Esophagus muscularis mucosa (tissue), 4 donors: ENCODE data around the gene KLHL29.

ENCODE experiments used
- EP300 ChIP-seq: sonication (generic); formaldehyde crosslinking; IDR thresholded peaks from one replicate; pipeline ENCODE4 v1.6.1; 2017; ENCODE audit warnings: antibody characterized with exemption
- POLR2A ChIP-seq: fragments of 450-650 bp; IDR thresholded peaks from one replicate; pipeline ENCODE4 v1.6.1; 2017; ENCODE audit warnings: antibody characterized with exemption, moderate library complexity, mild to moderate bottlenecking, low read depth
- TF ChIP-seq, protein P1 (sequence below), 3 experiments: fragments of 200-600 bp in 2 of 3; fragments of 450-650 bp in 1 of 3; sonication (generic) in 2 of 3; IDR thresholded peaks; one replicate each; pipeline ENCODE4 v1.5.1; 2017 to 2019; ENCODE audit warnings: antibody characterized with exemption in 3 of 3, mild to moderate bottlenecking in 2 of 3, moderate library complexity in 1 of 3

DNA sequence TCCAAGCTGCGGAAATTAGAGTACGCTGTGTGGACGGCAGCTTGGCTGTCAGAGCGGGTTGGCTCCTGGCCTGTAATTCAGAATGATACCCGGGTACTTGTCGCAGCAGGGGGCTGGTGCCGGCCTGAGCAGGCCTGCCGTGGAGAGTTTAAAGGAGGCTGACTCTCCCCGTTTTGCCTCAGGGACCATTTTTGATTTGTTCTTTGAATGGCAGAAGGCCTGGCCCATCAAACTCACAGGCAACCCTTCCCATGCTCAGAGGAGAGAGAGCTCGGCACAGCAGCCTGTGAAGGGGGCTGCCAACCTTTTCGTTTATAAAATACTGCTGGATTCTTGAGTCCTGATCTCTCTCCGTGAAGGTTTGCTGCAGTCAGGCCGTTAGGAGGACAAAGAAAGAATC lies 151.3 kb downstream of the KLHL29 start:
- TF ChIP-seq, protein P1, sequence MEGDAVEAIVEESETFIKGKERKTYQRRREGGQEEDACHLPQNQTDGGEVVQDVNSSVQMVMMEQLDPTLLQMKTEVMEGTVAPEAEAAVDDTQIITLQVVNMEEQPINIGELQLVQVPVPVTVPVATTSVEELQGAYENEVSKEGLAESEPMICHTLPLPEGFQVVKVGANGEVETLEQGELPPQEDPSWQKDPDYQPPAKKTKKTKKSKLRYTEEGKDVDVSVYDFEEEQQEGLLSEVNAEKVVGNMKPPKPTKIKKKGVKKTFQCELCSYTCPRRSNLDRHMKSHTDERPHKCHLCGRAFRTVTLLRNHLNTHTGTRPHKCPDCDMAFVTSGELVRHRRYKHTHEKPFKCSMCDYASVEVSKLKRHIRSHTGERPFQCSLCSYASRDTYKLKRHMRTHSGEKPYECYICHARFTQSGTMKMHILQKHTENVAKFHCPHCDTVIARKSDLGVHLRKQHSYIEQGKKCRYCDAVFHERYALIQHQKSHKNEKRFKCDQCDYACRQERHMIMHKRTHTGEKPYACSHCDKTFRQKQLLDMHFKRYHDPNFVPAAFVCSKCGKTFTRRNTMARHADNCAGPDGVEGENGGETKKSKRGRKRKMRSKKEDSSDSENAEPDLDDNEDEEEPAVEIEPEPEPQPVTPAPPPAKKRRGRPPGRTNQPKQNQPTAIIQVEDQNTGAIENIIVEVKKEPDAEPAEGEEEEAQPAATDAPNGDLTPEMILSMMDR (IDR thresholded peaks at IDR 0.05) = no peak
- TF ChIP-seq POLR2A (no peak), EP300 (no peak)
